Caco-2 (cell line): Measurements from ENCODE around the gene AMOTL1. TPM values are rescaled to one million over a fixed set of nuclear protein-coding genes. Genes with fewer than 3 reads are reported as not detected.

Experiments used
- BruUV-seq: library from RNA; stranded (reverse); fragments of 400-500 nt; replicated peaks from 2 replicates; lab custom pipeline; 2021; lab: Mats Ljungman, UMichigan
- CTCF ChIA-PET: fragments of 300-600 bp; sonication (Branson Sonifier 250); formaldehyde crosslinking; loops from one replicate; lab custom pipeline; 2022; ENCODE audit warnings: antibody characterized with exemption; lab: Charles Lee
- POLR2A ChIA-PET: fragments of 300-600 bp; sonication (Branson Sonifier 250); formaldehyde crosslinking; loops from one replicate; lab custom pipeline; 2022; ENCODE audit warnings: antibody characterized with exemption; lab: Charles Lee
- DNase-seq, 2 experiments: peaks; one replicate each; pipeline versions ENCODE4 v3.0.0 to v3.0.0-alpha.2; 2020 to 2022
- H3K27me3 ChIP-seq: replicated peaks from 2 replicates; pipeline ENCODE4 v1.6.0; 2011; ENCODE audit warnings: low read length; ENCODE audit not compliant: control insufficient read depth, insufficient read depth
- H3K36me3 ChIP-seq: 2 replicates; pipeline ENCODE4 v1.5.1; 2011; ENCODE audit warnings: low read length; ENCODE audit not compliant: control insufficient read depth, insufficient read depth
- H3K4me1 ChIP-seq: fragments of 250-450 bp; sonication (Bioruptor Pico); 2 replicates; pipeline ENCODE4 v1.5.1; 2020; ENCODE audit warnings: mild to moderate bottlenecking
- H3K4me3 ChIP-seq: 2 replicates; pipeline ENCODE4 v1.5.1; 2011; ENCODE audit warnings: low read depth, mild to moderate bottlenecking, control low read depth, low read length
- H3K9me3 ChIP-seq: fragments of 250-450 bp; sonication (Bioruptor Pico); 2 replicates; pipeline ENCODE4 v1.5.1; 2020; ENCODE audit warnings: mild to moderate bottlenecking, moderate library complexity
- H3K27ac Mint-ChIP-seq: one replicate; pipeline ENCODE4 v1.8.0; 2022; ENCODE audit warnings: mixed read lengths; ENCODE audit not compliant: unreplicated experiment
- H3K27me3 Mint-ChIP-seq: one replicate; pipeline ENCODE4 v1.8.0; 2022; ENCODE audit warnings: mixed read lengths; ENCODE audit not compliant: insufficient read depth, unreplicated experiment
- H3K36me3 Mint-ChIP-seq: one replicate; pipeline ENCODE4 v1.8.0; 2022; ENCODE audit warnings: mild to moderate bottlenecking, mixed read lengths; ENCODE audit not compliant: insufficient read depth, unreplicated experiment
- H3K4me1 Mint-ChIP-seq: one replicate; pipeline ENCODE4 v1.8.0; 2022; ENCODE audit warnings: low read depth, mixed read lengths; ENCODE audit not compliant: unreplicated experiment
- H3K4me3 Mint-ChIP-seq: one replicate; pipeline ENCODE4 v1.8.0; 2022; ENCODE audit warnings: mild to moderate bottlenecking, moderate library complexity, mixed read lengths; ENCODE audit not compliant: unreplicated experiment
- H3K9me3 Mint-ChIP-seq: one replicate; pipeline ENCODE4 v1.8.0; 2022; ENCODE audit warnings: mixed read lengths; ENCODE audit not compliant: unreplicated experiment
- CTCF ChIP-seq, 2 experiments: fragments of 200-600 bp in 1 of 2; IDR thresholded peaks; 1 replicate in 1 of 2; 2 replicates in 1 of 2; pipeline versions ENCODE4 v1.5.1 to v1.8.0; 2011 to 2022; ENCODE audit warnings: antibody characterized with exemption in 1 of 2, control low read depth in 1 of 2, inconsistent platforms in 1 of 2, low read depth in 1 of 2, low read length in 1 of 2, mild to moderate bottlenecking in 1 of 2, moderate library complexity in 1 of 2; ENCODE audit not compliant: insufficient read depth in 1 of 2, severe bottlenecking in 1 of 2, unreplicated experiment in 1 of 2
- intact Hi-C: fragments of 100-400 bp; cut with micrococcal nuclease; formaldehyde crosslinking; loops from one replicate; pipeline ENCODE4 v1.10.0; 2022; ENCODE audit not compliant: unreplicated experiment
- total RNA-seq: library from RNA; stranded (reverse); gene quantifications from 2 replicates; pipeline ENCODE4 v1.2.3, GENCODE V29; 2022

AMOTL1 gene
- total RNA-seq, 1 experiment from 2014 or later = 60.8 TPM

- H3K9me3 Mint-ChIP-seq = peaks cover 19% of the 10 kb centered on the region
- H3K27me3 ChIP-seq = no peaks in the 10 kb centered on the region
- H3K4me3 Mint-ChIP-seq = no peak overlapping the region
- DNase-seq = no peak
- H3K4me3 ChIP-seq = no peak overlapping the region
- H3K4me1 Mint-ChIP-seq = no peaks in the 10 kb centered on the region
- ChIA-PET CTCF (no interaction called here), POLR2A (no interaction called here)
- no TSS peak for BruUV-seq
- H3K36me3 Mint-ChIP-seq = peaks cover 22% of the 10 kb centered on the region
- no peak for TF ChIP-seq CTCF (IDR thresholded peaks at IDR 0.05; ENCODE audit: insufficient read depth in 1 of 2, low read depth in 1 of 2, low read length in 1 of 2, severe bottlenecking in 1 of 2, unreplicated experiment in 1 of 2)
- no peaks in the 10 kb centered on the region for H3K4me1 ChIP-seq
- intact Hi-C loops = no loop called here
- H3K9me3 ChIP-seq = peaks cover 13% of the 10 kb centered on the region
- H3K27ac Mint-ChIP-seq = no peak overlapping the region
- H3K36me3 ChIP-seq = no peaks in the 10 kb centered on the region
- H3K27me3 Mint-ChIP-seq = no peaks in the 10 kb centered on the region
Observed at GRCh38 chr11:94888204-94888603, 120.0 kb downstream of the AMOTL1 start.

- Histone ChIP-seq H3K36me3 (no peaks in the 10 kb centered on the region; the same call in 1 of the 2 replicates), H3K4me1 (no peaks in the 10 kb centered on the region), H3K4me3 (no peak overlapping the region), H3K9me3 (peaks cover 10% of the 10 kb centered on the region), H3K27me3 (no peaks in the 10 kb centered on the region)
- Mint-ChIP-seq H3K9me3 (no peaks in the 10 kb centered on the region), H3K4me3 (no peak overlapping the region), H3K36me3 (peaks cover 12% of the 10 kb centered on the region), H3K27ac (no peak overlapping the region), H3K27me3 (no peaks in the 10 kb centered on the region), H3K4me1 (no peaks in the 10 kb centered on the region)
- ChIA-PET POLR2A (no interaction called here), CTCF (no interaction called here)
- no peak for DNase-seq
- no TSS peak for BruUV-seq
- no peak for TF ChIP-seq CTCF (IDR thresholded peaks at IDR 0.05; ENCODE audit: insufficient read depth in 1 of 2, low read depth in 1 of 2, low read length in 1 of 2, severe bottlenecking in 1 of 2, unreplicated experiment in 1 of 2)
- intact Hi-C loops = loop anchor here (10.0 kb wide), 1 partner anchor 381 kb away; the partner anchor contains the start of gene C11orf97
Observed at GRCh38 chr11:94895451-94895850, 127.3 kb downstream of the AMOTL1 start.

GRCh38 chr11:94895971-94896370 lies 127.8 kb downstream of the AMOTL1 start:
- no peak overlapping the region for H3K4me3 Mint-ChIP-seq
- H3K27me3 ChIP-seq = no peaks in the 10 kb centered on the region

More at GRCh38 chr11:94895971-94896370, 127.8 kb downstream of the AMOTL1 start:
- peaks cover 2% of the 10 kb centered on the region for H3K9me3 Mint-ChIP-seq
- DNase-seq = no peak
- ChIA-PET CTCF (interaction anchor here (3.1 kb wide), 1 partner anchor 110 kb away, joined by 27 read pairs; no protein-coding TSS in a partner anchor), POLR2A (no interaction called here)
- Histone ChIP-seq H3K4me1 (no peaks in the 10 kb centered on the region), H3K36me3 (no peaks in the 10 kb centered on the region; the same call in 1 of the 2 replicates), H3K4me3 (no peak overlapping the region), H3K9me3 (peaks cover 10% of the 10 kb centered on the region)
- no peak overlapping the region for H3K27ac Mint-ChIP-seq
- no peak for TF ChIP-seq CTCF (IDR thresholded peaks at IDR 0.05; ENCODE audit: insufficient read depth in 1 of 2, low read depth in 1 of 2, low read length in 1 of 2, severe bottlenecking in 1 of 2, unreplicated experiment in 1 of 2)
- H3K27me3 Mint-ChIP-seq = no peaks in the 10 kb centered on the region
- no peaks in the 10 kb centered on the region for H3K4me1 Mint-ChIP-seq
- no TSS peak for BruUV-seq
- intact Hi-C loops = loop anchor here (10.0 kb wide), 1 partner anchor 381 kb away; the partner anchor contains the start of gene C11orf97
- peaks cover 12% of the 10 kb centered on the region for H3K36me3 Mint-ChIP-seq
